ENCODE data around the gene RPTOR.

RPTOR gene

DNA sequence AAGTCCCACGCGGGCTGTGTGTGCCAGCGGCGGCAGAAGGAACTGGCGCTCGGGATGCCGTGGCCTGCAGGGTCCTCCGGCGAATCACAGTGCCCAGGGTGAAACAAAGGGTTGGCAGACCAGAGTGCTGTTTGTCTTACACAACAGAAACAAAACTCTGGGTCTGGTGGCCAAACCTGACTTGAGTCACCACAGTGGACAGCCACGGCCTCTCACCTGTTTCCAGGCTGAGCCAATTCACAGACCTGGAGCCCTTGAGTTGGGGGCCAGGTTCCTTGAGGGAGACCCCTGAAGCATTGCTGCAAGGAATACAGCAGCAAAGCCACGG lies 444.9 kb downstream of the RPTOR start:
- peak; percentile 29 for DNase-seq (ENCODE audit: low spot score)
- TF ChIP-seq, protein P1, sequence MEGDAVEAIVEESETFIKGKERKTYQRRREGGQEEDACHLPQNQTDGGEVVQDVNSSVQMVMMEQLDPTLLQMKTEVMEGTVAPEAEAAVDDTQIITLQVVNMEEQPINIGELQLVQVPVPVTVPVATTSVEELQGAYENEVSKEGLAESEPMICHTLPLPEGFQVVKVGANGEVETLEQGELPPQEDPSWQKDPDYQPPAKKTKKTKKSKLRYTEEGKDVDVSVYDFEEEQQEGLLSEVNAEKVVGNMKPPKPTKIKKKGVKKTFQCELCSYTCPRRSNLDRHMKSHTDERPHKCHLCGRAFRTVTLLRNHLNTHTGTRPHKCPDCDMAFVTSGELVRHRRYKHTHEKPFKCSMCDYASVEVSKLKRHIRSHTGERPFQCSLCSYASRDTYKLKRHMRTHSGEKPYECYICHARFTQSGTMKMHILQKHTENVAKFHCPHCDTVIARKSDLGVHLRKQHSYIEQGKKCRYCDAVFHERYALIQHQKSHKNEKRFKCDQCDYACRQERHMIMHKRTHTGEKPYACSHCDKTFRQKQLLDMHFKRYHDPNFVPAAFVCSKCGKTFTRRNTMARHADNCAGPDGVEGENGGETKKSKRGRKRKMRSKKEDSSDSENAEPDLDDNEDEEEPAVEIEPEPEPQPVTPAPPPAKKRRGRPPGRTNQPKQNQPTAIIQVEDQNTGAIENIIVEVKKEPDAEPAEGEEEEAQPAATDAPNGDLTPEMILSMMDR (IDR thresholded peaks at IDR 0.05; ENCODE audit: borderline replicate concordance, control extremely low read depth, extremely low read depth, insufficient read depth, missing control alignments) = no peak
- in situ Hi-C loops (cut with MboI; ENCODE audit: low sequenced_read_pairs, unreplicated experiment) = no loop called here

DNA sequence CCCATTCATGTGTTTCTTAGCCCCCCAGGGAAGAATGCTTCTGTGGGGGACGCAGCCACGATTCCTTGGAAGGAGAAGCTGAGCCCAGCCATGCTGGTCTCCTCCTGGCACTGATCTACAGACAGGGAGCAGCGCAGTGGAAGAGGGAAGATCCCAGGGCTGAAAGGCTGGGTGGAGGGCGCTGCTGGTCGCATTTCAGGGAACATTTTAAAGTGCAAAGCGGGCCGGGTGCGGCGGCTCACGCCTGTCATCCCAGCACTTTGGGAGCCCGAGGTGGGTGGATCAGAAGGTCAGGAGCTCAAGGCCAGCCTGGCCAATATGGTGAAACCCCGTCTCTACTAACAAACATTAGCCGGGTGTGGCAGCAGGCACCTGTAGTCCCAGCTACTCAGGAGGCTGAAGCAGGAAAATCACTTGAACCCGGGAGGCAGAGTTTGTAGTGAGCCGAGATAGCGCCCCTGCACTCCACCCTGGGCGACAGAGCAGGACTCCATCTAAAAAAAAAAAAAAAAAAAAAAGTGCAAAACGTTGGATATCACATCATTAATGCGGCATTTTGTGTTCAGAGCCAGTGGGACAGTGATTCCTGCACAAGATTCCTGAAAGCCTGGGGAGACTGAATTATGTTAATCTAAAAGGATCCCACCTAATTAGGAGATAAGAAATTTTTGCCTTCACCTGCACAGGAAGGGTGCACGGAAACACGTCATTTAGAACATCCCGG lies 446.4 kb downstream of the RPTOR start:
- no peak for DNase-seq (ENCODE audit: low spot score)
- TF ChIP-seq, protein P1 (IDR thresholded peaks at IDR 0.05; ENCODE audit: borderline replicate concordance, control extremely low read depth, extremely low read depth, insufficient read depth, missing control alignments) = no peak
- in situ Hi-C loops (cut with MboI; ENCODE audit: low sequenced_read_pairs, unreplicated experiment) = no loop called here

DNA sequence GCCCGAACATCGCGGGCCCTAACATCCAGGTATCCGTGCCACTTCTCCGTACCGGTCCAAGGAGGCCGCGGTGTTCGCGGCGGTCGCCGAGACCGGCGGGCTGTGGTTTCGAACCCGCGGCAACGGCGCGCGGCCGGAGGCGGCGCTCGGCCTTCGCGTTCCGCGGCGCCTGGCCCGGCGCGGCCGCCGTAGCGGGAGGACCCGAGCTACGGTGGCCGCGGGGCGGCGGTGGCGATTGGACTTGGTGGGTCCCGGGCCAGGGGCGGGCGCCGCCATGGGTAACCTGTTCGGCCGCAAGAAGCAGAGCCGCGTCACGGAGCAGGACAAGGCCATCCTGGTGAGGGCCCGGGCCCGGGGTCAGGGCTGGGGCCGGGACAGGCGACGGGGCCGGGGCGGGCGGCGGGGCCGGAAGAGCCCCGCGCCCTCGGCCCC lies 447.0 kb downstream of the RPTOR start, which contains the start of gene CHMP6:
CHMP6 (plus strand) TSS at position 197 of the 432 bp plus-strand sequence; CDS start at position 275, 78 bp downstream.
- peak; percentile 93 for DNase-seq (ENCODE audit: low spot score)
- in situ Hi-C loops (cut with MboI; ENCODE audit: low sequenced_read_pairs, unreplicated experiment) = no loop called here
- TF ChIP-seq, protein P1 (IDR thresholded peaks at IDR 0.05; ENCODE audit: borderline replicate concordance, control extremely low read depth, extremely low read depth, insufficient read depth, missing control alignments) = no peak

DNA sequence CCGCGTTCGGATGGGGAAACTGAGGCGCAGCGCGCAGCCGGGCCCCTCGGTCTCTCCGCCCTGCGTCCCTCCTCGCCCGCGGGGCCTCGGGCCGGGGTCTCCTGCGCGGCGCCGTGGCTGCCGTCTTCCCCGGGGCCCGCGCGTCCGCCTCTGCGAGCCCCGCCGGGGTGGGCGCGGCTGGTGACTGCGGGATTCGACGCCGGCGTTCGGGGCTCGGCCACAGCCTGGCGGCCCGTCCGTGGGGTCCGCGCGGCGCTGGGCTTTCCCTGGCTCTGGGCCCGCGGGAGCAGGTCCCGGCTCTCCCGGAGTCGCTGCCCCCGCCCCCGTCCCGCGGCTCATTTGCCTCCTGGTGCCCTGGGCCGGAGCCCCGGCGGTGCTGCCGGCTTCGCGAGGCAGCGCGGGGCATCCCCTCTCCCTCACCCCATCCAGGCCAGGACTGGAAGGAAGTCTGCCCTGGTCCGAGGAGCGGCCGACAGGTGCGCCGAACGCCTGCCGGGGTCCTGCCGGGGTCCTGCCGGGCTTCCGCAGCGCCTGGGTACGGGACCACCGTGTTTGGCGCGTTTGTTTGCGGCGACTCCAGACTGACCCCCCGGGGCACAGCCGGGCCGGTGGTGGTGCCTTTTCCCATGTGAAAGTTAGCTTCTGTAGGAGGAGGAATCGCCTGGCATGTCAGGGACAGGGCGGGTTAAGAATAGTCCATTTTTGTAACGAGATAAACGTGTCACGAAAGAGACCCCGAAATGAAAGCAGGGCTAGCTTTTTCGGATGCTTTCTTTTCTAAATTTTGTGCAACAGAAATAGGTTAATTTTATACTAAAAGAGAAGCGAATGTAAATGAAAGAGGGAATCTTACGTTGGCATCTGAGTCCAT lies 447.7 kb downstream of the RPTOR start:
- peak; percentile 60 for DNase-seq (ENCODE audit: low spot score)
- in situ Hi-C loops (cut with MboI; ENCODE audit: low sequenced_read_pairs, unreplicated experiment) = no loop called here
- TF ChIP-seq, protein P1 (IDR thresholded peaks at IDR 0.05; ENCODE audit: borderline replicate concordance, control extremely low read depth, extremely low read depth, insufficient read depth, missing control alignments) = no peak

DNA sequence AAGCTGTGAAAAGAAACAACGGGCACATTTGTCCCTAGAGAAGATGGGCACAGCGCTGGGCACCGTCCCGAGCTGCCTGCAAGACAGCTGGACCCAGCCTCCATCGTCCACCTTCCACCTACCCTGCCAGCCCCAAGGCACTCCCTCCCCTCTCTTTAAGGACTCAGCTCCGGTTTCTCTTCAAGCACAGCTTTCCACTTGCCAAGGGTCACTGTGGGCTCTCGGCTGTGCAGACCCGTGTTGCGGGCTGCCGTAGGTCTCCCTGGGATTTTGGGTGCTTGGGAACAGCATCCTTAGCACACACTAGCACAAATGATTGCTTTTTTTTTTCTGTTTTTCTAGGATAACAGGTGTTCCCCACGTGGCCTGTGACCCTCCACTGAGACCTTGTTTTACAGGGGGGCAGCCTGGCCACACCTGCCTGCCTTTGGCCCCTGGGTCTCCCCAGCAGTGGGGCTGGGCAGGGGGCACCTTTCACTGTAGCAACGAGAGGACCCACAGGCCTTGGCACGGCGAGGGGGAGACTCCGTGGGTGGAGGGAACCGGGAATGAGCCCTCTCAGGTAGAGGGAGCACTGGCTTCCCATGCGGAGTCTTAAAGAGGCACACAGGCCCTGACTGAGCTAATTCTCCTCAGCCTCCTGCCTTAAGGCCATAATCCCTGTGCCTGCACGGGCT lies 448.4 kb downstream of the RPTOR start:
- in situ Hi-C loops (cut with MboI; ENCODE audit: low sequenced_read_pairs, unreplicated experiment) = no loop called here

DNA sequence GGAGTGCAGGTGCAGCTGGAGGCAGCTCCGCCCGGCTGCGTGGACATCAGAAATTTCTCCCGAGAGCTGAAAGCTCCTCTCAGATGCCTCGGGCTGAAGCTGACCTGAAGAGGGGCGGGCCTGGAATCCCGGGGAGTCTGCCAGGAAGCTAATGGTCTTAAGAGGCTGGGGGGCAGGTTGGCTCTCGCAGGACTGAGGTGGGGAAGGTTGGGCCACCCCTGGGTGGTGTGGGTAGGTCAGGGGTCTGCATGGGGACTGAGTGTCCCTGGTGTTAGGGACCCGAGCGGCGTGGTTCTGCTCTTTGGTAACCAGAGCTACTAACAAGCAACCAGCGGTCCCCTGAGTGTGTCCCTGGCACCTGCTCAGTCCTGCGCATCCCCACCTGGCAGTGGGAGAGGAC lies 450.5 kb downstream of the RPTOR start:
- in situ Hi-C loops (cut with MboI; ENCODE audit: low sequenced_read_pairs, unreplicated experiment) = no loop called here
- no peak for DNase-seq (ENCODE audit: low spot score)
- TF ChIP-seq, protein P1 (IDR thresholded peaks at IDR 0.05; ENCODE audit: borderline replicate concordance, control extremely low read depth, extremely low read depth, insufficient read depth, missing control alignments) = no peak

More for the DNA sequence above, 448.4 kb downstream of the RPTOR start:
- DNase-seq (ENCODE audit: low spot score) = peak; percentile 38
- TF ChIP-seq, protein P1 (IDR thresholded peaks at IDR 0.05; ENCODE audit: borderline replicate concordance, control extremely low read depth, extremely low read depth, insufficient read depth, missing control alignments) = no peak

All from GM13976 (cell line).